ENCODE data around the gene CCL13. TPM values are rescaled to one million over a fixed set of nuclear protein-coding genes. Genes with fewer than 3 reads are reported as not detected.

CCL13 gene
- total RNA-seq, 4 donors from 2014 or later, result 1.5 TPM; not detected in 3

DNA sequence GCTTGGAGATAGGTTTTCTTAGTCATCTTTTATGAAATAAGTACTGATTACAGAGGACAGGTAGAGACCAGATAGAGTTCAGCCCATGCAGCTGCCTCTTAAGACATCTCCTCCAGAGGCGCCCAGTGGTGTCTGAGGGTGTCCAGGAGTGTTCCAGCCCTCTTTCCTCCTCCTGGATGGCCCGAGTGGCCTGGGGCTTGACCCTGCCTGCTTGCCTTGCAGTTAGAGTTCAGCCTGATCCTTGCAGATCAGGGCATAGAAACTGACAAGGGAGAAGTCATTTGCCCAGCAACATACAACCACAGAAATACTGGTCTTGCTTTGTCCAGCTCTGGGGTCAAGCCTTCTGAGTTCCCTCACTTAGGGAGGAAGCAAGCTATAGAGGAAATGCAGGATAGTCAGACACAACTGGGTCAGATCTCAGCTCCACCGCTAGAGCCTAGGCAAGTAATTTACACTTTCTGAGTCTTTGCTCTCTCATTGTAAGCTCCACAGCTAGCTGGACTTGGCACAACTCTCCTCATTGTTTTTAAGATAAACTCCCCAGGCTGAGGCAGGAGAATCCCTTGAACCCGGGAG lies 10.3 kb downstream of the CCL13 start:
- Histone ChIP-seq H3K36me3 (no peaks in the 10 kb centered on the region), H3K4me3 (no peak overlapping the region), H3K4me1 (no peaks in the 10 kb centered on the region), H3K9me3 (no peaks in the 10 kb centered on the region), H3K27ac (no peak overlapping the region), H3K27me3 (no peaks in the 10 kb centered on the region)
- intact Hi-C loops (cut with DNase I; ENCODE audit: low total_unique reads) (loop anchor here (10.0 kb wide), 1 partner anchor 592 kb away; no protein-coding TSS in a partner anchor), in situ Hi-C loops (cut with MboI; ENCODE audit: low sequenced_read_pairs in 4 of 4) (loop anchor here in 2 of 4 donors (10.0 kb wide), 1 partner anchor 172 kb away; no protein-coding TSS in a partner anchor)
- DNase-seq (no peak), ATAC-seq (no peak)
- TF ChIP-seq, protein P1, sequence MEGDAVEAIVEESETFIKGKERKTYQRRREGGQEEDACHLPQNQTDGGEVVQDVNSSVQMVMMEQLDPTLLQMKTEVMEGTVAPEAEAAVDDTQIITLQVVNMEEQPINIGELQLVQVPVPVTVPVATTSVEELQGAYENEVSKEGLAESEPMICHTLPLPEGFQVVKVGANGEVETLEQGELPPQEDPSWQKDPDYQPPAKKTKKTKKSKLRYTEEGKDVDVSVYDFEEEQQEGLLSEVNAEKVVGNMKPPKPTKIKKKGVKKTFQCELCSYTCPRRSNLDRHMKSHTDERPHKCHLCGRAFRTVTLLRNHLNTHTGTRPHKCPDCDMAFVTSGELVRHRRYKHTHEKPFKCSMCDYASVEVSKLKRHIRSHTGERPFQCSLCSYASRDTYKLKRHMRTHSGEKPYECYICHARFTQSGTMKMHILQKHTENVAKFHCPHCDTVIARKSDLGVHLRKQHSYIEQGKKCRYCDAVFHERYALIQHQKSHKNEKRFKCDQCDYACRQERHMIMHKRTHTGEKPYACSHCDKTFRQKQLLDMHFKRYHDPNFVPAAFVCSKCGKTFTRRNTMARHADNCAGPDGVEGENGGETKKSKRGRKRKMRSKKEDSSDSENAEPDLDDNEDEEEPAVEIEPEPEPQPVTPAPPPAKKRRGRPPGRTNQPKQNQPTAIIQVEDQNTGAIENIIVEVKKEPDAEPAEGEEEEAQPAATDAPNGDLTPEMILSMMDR (IDR thresholded peaks at IDR 0.05 in 4 of 5, conservative IDR thresholded peaks at IDR 0.05 in 1 of 5), result no peak
- TF ChIP-seq POLR2A (IDR thresholded peaks at IDR 0.05), result no peak

DNA sequence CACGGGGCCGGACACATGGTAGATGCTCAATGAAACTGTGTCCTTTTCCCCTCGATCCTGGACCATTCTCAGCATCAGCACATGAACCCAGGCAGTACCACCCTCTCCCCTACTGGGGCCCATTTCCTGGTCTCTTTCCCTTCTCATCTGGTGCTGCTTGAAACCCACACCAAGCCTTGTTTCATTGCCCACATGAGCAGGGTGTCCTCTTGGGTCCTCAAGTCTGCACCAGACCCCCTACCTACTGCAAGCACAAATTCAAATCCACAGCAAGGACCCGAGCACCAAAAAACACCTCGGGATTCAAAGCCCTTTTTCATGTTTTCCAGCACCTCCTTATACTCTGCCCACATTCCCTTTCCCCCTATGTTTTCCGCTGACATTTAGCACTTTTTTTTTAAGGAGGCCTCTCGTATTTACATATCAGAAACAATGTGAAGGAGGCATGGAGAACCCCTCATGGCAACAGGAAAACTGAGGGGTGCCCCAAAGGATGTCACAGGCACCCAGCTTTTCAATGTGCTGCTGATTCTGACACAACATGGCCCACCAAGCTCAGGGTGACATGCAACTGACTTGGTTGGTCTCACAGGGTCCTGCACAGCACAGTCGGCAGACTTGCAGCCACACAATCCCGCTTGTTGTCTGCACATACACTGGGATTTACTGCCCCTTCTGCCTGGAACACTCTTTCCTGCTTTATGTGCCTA lies 11.4 kb downstream of the CCL13 start:
- Histone ChIP-seq H3K27me3 (no peaks in the 10 kb centered on the region), H3K36me3 (no peaks in the 10 kb centered on the region), H3K4me3 (no peak overlapping the region), H3K27ac (no peak overlapping the region), H3K4me1 (no peaks in the 10 kb centered on the region), H3K9me3 (no peaks in the 10 kb centered on the region)
- ATAC-seq (no peak), DNase-seq (no peak)
- TF ChIP-seq, protein P1 (IDR thresholded peaks at IDR 0.05 in 4 of 5, conservative IDR thresholded peaks at IDR 0.05 in 1 of 5), result no peak
- no peak for TF ChIP-seq POLR2A (IDR thresholded peaks at IDR 0.05)
- intact Hi-C loops (cut with DNase I; ENCODE audit: low total_unique reads), result loop anchor here (10.0 kb wide), 1 partner anchor 593 kb away; no protein-coding TSS in a partner anchor
- in situ Hi-C loops (cut with MboI; ENCODE audit: low sequenced_read_pairs in 4 of 4), result loop anchor here in 2 of 4 donors (10.0 kb wide), 1 partner anchor 173 kb away; no protein-coding TSS in a partner anchor

DNA sequence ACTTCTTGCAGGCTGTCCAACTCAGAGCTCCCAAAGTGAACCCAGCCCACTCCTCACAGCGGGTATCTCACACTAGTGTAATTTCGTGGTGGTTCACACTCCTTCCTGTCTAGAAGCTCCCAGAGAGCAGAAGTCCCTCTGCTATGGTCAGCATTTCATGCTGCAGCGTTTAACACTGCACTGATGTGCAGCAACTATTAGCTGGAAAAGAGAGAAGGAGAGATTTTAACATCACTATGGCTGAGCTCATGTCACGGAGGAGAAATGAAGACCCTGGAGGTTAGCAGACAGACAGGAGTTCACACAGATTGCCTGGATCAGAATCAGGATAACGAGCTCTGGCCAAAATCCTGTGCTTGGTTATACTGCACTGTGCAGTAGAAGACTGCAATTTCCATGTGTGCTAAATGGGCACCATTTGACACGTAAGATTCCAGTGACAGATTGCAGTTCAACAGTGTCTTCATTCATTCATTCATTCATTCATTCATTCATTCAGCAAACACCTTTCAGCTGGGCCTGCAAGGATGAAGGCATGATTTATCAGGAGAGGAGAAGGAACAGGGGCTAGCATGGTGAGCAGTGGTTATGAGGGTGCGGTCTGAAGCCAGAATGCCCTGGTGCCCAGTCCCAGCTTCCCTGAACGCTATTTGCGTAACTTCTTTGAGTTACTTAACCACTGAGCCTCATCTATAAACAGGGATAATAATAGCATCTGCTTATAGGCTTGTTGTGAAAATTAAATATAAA lies 12.1 kb downstream of the CCL13 start:
- H3K36me3 ChIP-seq, result no peaks in the 10 kb centered on the region
- H3K4me3 ChIP-seq, result no peak overlapping the region
- TF ChIP-seq POLR2A (IDR thresholded peaks at IDR 0.05), result no peak
- TF ChIP-seq, protein P1 (IDR thresholded peaks at IDR 0.05 in 4 of 5, conservative IDR thresholded peaks at IDR 0.05 in 1 of 5), result no peak
- no peaks in the 10 kb centered on the region for H3K27me3 ChIP-seq
- H3K27ac ChIP-seq, result no peak overlapping the region
- ATAC-seq, result no peak
- intact Hi-C loops (cut with DNase I; ENCODE audit: low total_unique reads) (loop anchor here (10.0 kb wide), 1 partner anchor 594 kb away; no protein-coding TSS in a partner anchor), in situ Hi-C loops (cut with MboI; ENCODE audit: low sequenced_read_pairs in 4 of 4) (loop anchor here in 2 of 4 donors (10.0 kb wide), 1 partner anchor 174 kb away; no protein-coding TSS in a partner anchor)
- no peaks in the 10 kb centered on the region for H3K4me1 ChIP-seq
- DNase-seq, result no peak
- H3K9me3 ChIP-seq, result no peaks in the 10 kb centered on the region

DNA sequence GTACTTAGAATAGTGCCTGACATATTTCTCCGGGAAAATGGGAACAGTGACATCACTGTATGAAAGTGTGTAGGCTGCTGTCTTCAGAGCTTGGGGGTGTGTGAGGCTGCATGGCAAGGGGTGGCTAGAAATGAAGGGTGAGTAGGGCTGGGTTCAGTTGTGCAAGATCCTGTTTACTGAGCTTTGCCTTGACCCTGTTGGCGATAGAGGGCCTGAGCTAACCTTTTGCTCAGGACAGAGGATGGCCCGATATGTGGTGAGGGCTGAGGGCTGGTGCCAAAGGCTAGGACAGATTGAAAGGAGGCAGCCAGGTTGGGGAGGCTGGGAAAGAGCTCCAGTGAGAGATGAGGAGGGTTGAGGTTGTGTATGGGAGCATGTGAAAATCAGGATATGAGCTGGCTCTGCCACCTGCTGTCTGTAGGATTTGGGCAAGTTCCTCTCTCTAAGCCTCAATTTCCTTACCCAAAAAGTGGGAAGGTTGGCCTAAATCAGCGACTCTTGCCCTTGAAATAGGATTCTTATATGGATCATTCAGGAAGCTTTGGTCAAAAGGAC lies 12.7 kb downstream of the CCL13 start:
- ATAC-seq (no peak), DNase-seq (no peak)
- intact Hi-C loops (cut with DNase I; ENCODE audit: low total_unique reads), result loop anchor here (10.0 kb wide), 1 partner anchor 594 kb away; no protein-coding TSS in a partner anchor
- no peaks in the 10 kb centered on the region for H3K27me3 ChIP-seq
- TF ChIP-seq, protein P1 (IDR thresholded peaks at IDR 0.05 in 4 of 5, conservative IDR thresholded peaks at IDR 0.05 in 1 of 5), result no peak
- TF ChIP-seq POLR2A (IDR thresholded peaks at IDR 0.05), result no peak
- H3K36me3 ChIP-seq, result no peaks in the 10 kb centered on the region
- in situ Hi-C loops (cut with MboI; ENCODE audit: low sequenced_read_pairs in 4 of 4), result loop anchor here in 2 of 4 donors (10.0 kb wide), 1 partner anchor 174 kb away; no protein-coding TSS in a partner anchor
- H3K4me1 ChIP-seq, result no peaks in the 10 kb centered on the region
- H3K9me3 ChIP-seq, result no peaks in the 10 kb centered on the region
- H3K4me3 ChIP-seq, result no peak overlapping the region
- no peak overlapping the region for H3K27ac ChIP-seq
